ENCODE results near the gene RABL6.

RABL6 gene

DNA sequence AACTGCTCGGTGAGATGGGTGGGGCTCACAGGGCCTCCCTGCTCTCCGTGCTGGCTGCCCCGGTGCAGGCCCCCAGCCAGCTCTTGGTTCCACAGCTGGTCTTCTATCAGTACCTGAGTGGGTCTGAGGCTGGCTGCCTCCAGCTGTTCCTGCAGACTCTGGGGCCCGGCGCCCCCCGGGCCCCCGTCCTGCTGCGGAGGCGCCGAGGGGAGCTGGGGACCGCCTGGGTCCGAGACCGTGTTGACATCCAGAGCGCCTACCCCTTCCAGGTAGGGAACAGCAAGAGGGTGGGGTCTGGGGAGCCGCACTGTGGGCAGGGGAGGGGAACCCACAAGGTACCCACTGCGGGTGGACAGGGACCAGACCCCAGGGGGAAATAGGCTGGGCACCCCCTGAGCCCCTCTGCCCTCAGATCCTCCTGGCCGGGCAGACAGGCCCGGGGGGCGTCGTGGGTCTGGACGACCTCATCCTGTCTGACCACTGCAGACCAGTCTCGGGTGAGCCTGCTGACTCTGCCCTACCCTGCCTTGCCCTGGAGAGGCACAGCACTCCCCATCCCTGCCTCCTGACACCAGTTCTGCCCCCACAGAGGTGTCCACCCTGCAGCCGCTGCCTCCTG lies 47.2 kb downstream of the RABL6 start:
- DNase-seq, result no peak
- no peaks in the 10 kb centered on the region for H3K27me3 ChIP-seq (replicated peaks; ENCODE audit: control insufficient read depth, insufficient read depth, low read length, poor library complexity, severe bottlenecking)
- H3K27ac ChIP-seq (ENCODE audit: insufficient read depth, low read length, poor library complexity, severe bottlenecking), result no peak overlapping the region
- peaks cover 4% of the 10 kb centered on the region for H3K4me1 ChIP-seq (ENCODE audit: control insufficient read depth, insufficient read depth, low read length, poor library complexity, severe bottlenecking)
- no peaks in the 10 kb centered on the region for H3K36me3 ChIP-seq (ENCODE audit: control insufficient read depth, insufficient read depth, low read length)
- H3K9me3 ChIP-seq (ENCODE audit: control insufficient read depth, low read length), result no peaks in the 10 kb centered on the region
- H3K4me3 ChIP-seq (ENCODE audit: insufficient read depth, low read depth, low read length, poor library complexity, severe bottlenecking), result no peak overlapping the region

DNA sequence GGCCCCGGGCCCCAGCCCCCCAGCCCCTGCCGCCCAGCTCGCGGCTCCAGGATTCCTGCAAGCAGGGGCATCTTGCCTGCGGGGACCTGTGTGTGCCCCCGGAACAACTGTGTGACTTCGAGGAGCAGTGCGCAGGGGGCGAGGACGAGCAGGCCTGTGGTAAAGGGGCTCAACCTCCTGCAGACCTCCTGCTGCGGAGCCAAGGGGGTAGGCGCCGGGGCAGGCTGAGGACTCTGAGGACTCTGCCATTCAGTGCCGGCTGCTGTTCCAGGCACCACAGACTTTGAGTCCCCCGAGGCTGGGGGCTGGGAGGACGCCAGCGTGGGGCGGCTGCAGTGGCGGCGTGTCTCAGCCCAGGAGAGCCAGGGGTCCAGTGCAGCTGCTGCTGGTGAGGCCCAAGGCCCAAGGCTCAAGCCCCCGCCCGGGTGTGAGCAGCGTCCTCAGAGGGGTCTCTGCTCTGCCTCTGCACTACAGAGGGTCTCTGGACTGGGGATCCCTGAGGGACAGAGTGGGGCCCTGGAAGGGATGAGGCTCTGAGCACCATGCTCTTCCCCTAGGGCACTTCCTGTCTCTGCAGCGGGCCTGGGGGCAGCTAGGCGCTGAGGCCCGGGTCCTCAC lies 47.8 kb downstream of the RABL6 start:
- Histone ChIP-seq H3K4me3 (ENCODE audit: insufficient read depth, low read depth, low read length, poor library complexity, severe bottlenecking) (no peak overlapping the region), H3K27ac (ENCODE audit: insufficient read depth, low read length, poor library complexity, severe bottlenecking) (no peak overlapping the region), H3K4me1 (ENCODE audit: control insufficient read depth, insufficient read depth, low read length, poor library complexity, severe bottlenecking) (no peaks in the 10 kb centered on the region), H3K27me3 (replicated peaks; ENCODE audit: control insufficient read depth, insufficient read depth, low read length, poor library complexity, severe bottlenecking) (no peaks in the 10 kb centered on the region), H3K9me3 (ENCODE audit: control insufficient read depth, low read length) (no peaks in the 10 kb centered on the region), H3K36me3 (ENCODE audit: control insufficient read depth, insufficient read depth, low read length) (no peaks in the 10 kb centered on the region)
- DNase-seq, result no peak

DNA sequence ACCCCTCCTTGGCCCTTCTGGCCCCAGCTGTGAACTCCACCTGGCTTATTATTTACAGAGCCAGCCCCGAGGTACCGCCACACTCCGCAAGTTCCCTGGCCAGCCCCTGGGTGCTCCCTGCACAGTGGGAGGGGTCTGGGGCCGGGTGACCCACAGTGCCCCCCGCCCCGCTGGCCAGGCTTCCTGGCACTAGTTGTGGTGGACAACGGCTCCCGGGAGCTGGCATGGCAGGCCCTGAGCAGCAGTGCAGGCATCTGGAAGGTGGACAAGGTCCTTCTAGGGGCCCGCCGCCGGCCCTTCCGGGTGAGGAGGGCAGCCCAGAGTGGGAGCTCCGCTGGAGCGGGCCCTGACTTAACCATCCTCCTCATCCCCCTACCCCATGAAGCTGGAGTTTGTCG lies 48.3 kb downstream of the RABL6 start:
- H3K27ac ChIP-seq (ENCODE audit: insufficient read depth, low read length, poor library complexity, severe bottlenecking), result no peak overlapping the region
- H3K4me1 ChIP-seq (ENCODE audit: control insufficient read depth, insufficient read depth, low read length, poor library complexity, severe bottlenecking), result no peaks in the 10 kb centered on the region
- H3K36me3 ChIP-seq (ENCODE audit: control insufficient read depth, insufficient read depth, low read length), result peaks cover 4% of the 10 kb centered on the region
- no peaks in the 10 kb centered on the region for H3K9me3 ChIP-seq (ENCODE audit: control insufficient read depth, low read length)
- no peaks in the 10 kb centered on the region for H3K27me3 ChIP-seq (replicated peaks; ENCODE audit: control insufficient read depth, insufficient read depth, low read length, poor library complexity, severe bottlenecking)
- H3K4me3 ChIP-seq (ENCODE audit: insufficient read depth, low read depth, low read length, poor library complexity, severe bottlenecking), result no peak overlapping the region
- DNase-seq, result no peak

DNA sequence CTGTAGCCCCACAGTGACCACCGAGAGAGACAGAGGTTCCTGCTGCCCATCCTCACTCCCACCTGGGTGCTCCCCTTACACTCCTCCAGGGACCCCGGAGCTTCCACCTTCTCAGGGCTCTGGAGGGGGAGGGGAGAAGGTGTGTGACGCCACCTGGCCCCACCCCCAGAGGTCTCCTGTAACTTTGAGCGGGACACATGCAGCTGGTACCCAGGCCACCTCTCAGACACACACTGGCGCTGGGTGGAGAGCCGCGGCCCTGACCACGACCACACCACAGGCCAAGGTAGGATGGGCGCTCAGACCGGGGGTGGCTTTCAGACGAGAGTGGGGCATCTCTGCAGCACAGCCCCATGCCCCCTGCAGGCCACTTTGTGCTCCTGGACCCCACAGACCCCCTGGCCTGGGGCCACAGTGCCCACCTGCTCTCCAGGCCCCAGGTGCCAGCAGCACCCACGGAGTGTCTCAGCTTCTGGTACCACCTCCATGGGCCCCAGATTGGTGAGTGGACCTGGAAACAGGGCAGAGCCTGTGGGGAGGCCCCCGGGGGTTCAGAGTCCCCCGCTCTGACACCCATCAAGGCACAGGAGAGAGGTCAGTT lies 48.9 kb downstream of the RABL6 start:
- DNase-seq, result no peak
- Histone ChIP-seq H3K4me3 (ENCODE audit: insufficient read depth, low read depth, low read length, poor library complexity, severe bottlenecking) (no peak overlapping the region), H3K9me3 (ENCODE audit: control insufficient read depth, low read length) (no peaks in the 10 kb centered on the region), H3K4me1 (ENCODE audit: control insufficient read depth, insufficient read depth, low read length, poor library complexity, severe bottlenecking) (no peaks in the 10 kb centered on the region), H3K27ac (ENCODE audit: insufficient read depth, low read length, poor library complexity, severe bottlenecking) (no peak overlapping the region), H3K36me3 (ENCODE audit: control insufficient read depth, insufficient read depth, low read length) (peaks cover 10% of the 10 kb centered on the region), H3K27me3 (replicated peaks; ENCODE audit: control insufficient read depth, insufficient read depth, low read length, poor library complexity, severe bottlenecking) (no peaks in the 10 kb centered on the region)

DNA sequence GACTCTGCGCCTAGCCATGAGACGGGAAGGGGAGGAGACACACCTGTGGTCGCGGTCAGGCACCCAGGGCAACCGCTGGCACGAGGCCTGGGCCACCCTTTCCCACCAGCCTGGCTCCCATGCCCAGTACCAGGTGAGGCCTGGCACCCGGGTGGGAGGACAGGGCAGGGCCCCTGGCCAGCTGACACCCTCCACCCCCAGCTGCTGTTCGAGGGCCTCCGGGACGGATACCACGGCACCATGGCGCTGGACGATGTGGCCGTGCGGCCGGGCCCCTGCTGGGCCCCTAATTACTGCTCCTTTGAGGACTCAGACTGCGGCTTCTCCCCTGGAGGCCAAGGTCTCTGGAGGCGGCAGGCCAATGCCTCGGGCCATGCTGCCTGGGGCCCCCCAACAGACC lies 49.4 kb downstream of the RABL6 start:
- Histone ChIP-seq H3K27ac (ENCODE audit: insufficient read depth, low read length, poor library complexity, severe bottlenecking) (no peak overlapping the region), H3K4me3 (ENCODE audit: insufficient read depth, low read depth, low read length, poor library complexity, severe bottlenecking) (no peak overlapping the region), H3K4me1 (ENCODE audit: control insufficient read depth, insufficient read depth, low read length, poor library complexity, severe bottlenecking) (no peaks in the 10 kb centered on the region), H3K36me3 (ENCODE audit: control insufficient read depth, insufficient read depth, low read length) (peaks cover 15% of the 10 kb centered on the region), H3K9me3 (ENCODE audit: control insufficient read depth, low read length) (no peaks in the 10 kb centered on the region), H3K27me3 (replicated peaks; ENCODE audit: control insufficient read depth, insufficient read depth, low read length, poor library complexity, severe bottlenecking) (no peaks in the 10 kb centered on the region)
- no peak for DNase-seq

DNA sequence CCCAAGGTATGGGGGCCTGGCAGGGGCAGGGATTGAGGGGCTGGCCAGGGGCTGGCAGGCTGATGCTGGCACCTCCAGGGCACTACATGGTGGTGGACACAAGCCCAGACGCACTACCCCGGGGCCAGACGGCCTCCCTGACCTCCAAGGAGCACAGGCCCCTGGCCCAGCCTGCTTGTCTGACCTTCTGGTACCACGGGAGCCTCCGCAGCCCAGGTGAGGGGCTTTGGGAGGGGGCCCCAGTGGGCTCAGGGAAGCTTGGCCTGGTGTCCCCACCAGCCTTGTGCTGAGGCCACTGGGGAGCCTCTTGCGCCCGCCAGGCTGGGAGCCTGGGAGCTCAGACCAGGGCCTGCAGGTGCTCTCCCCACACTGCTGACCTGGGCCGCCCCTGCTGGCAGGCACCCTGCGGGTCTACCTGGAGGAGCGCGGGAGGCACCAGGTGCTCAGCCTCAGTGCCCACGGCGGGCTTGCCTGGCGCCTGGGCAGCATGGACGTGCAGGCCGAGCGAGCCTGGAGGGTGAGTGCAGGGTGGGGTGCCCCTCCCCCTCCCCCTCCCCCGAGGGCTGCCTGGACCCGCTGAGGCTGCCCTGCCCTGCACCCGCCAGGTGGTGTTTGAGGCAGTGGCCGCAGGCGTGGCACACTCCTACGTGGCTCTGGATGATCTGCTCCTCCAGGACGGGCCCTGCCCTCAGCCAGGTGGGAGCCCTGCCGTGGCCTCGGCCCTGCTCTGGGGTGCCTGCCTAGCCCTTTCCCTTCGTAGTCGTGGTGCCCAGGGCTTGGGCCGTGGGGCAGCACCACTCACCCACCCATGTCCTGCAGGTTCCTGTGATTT lies 50.0 kb downstream of the RABL6 start:
- Histone ChIP-seq H3K4me1 (ENCODE audit: control insufficient read depth, insufficient read depth, low read length, poor library complexity, severe bottlenecking) (no peaks in the 10 kb centered on the region), H3K9me3 (ENCODE audit: control insufficient read depth, low read length) (no peaks in the 10 kb centered on the region), H3K4me3 (ENCODE audit: insufficient read depth, low read depth, low read length, poor library complexity, severe bottlenecking) (no peak overlapping the region), H3K27ac (ENCODE audit: insufficient read depth, low read length, poor library complexity, severe bottlenecking) (no peak overlapping the region), H3K27me3 (replicated peaks; ENCODE audit: control insufficient read depth, insufficient read depth, low read length, poor library complexity, severe bottlenecking) (no peaks in the 10 kb centered on the region), H3K36me3 (ENCODE audit: control insufficient read depth, insufficient read depth, low read length) (peaks cover 22% of the 10 kb centered on the region)
- no peak for DNase-seq

DNA sequence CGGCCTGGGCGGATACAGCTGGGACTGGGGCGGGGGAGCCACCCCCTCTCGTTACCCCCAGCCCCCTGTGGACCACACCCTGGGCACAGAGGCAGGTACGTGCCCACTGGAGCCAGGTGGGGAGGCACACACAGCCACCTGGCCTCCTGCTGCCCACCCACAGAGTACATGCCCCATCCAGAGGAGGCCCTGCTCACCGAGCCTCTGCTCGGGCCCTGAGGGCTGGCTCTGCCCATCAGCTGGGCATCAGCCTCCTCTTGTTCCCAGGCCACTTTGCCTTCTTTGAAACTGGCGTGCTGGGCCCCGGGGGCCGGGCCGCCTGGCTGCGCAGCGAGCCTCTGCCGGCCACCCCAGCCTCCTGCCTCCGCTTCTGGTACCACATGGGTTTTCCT lies 50.7 kb downstream of the RABL6 start:
- no peaks in the 10 kb centered on the region for H3K4me1 ChIP-seq (ENCODE audit: control insufficient read depth, insufficient read depth, low read length, poor library complexity, severe bottlenecking)
- H3K4me3 ChIP-seq (ENCODE audit: insufficient read depth, low read depth, low read length, poor library complexity, severe bottlenecking), result no peak overlapping the region
- no peaks in the 10 kb centered on the region for H3K27me3 ChIP-seq (replicated peaks; ENCODE audit: control insufficient read depth, insufficient read depth, low read length, poor library complexity, severe bottlenecking)
- no peak overlapping the region for H3K27ac ChIP-seq (ENCODE audit: insufficient read depth, low read length, poor library complexity, severe bottlenecking)
- DNase-seq, result no peak
- H3K9me3 ChIP-seq (ENCODE audit: control insufficient read depth, low read length), result no peaks in the 10 kb centered on the region
- peaks cover 28% of the 10 kb centered on the region for H3K36me3 ChIP-seq (ENCODE audit: control insufficient read depth, insufficient read depth, low read length)

DNA sequence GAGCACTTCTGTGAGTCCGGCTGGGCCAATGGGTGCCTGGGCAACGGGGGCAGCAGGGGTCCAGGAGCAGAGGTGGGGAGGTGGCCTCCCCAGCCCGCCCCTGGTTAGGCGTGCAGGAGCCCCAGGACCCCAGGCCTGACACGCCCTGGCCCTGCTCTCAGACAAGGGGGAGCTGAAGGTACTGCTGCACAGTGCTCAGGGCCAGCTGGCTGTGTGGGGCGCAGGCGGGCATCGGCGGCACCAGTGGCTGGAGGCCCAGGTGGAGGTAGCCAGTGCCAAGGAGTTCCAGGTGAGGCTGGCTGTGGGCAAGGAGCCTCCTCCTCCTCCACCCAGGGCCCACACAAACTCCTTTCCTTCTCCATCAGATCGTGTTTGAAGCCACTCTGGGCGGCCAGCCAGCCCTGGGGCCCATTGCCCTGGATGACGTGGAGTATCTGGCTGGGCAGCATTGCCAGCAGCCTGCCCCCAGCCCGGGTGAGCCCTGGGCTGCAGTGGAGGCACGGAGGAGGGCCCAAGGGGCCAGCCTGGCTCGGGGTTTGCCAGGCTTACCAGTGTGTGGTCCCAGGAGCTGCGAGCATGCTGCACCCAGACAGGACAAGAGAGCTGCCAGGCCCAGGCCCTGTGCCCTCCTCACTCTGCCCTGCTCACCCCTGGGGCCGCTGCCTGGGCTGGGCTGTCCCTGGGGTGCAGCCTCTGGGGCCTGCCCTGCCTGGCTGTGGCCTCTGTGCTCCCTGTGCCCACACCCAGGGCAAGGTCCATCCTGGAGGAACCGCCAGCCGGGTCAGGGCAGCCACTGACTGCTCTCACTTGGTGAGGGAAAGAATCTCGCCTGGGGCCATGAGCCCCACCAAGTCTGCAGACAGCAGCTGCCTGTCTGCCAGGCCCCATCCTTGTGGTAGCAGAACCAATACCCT lies 51.4 kb downstream of the RABL6 start:
- Histone ChIP-seq H3K4me1 (ENCODE audit: control insufficient read depth, insufficient read depth, low read length, poor library complexity, severe bottlenecking) (no peaks in the 10 kb centered on the region), H3K4me3 (ENCODE audit: insufficient read depth, low read depth, low read length, poor library complexity, severe bottlenecking) (no peak overlapping the region)
- no peak for DNase-seq

DNA sequence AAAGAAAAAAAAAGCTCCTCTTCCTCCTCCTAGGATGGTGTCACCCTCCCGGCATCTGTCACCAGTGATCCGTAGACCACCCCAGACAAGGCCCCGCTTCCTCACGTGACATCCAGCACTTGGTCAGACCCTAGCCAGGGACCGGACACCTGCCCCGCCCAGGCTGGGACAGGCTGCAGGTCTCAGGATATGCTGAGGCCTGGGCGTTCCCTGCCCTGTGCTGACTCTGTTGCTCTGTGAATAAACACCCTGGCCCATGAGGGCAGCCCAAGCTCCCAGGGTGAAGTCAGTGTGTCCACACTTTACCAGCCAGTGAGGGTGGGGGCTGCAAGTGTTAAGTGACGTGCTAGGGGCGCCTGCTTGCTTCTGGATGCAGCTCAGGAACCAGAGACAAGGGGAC lies 52.8 kb downstream of the RABL6 start:
- Histone ChIP-seq H3K4me1 (ENCODE audit: control insufficient read depth, insufficient read depth, low read length, poor library complexity, severe bottlenecking) (peaks cover 8% of the 10 kb centered on the region), H3K9me3 (ENCODE audit: control insufficient read depth, low read length) (no peaks in the 10 kb centered on the region), H3K27ac (ENCODE audit: insufficient read depth, low read length, poor library complexity, severe bottlenecking) (no peak overlapping the region), H3K36me3 (ENCODE audit: control insufficient read depth, insufficient read depth, low read length) (peaks cover 31% of the 10 kb centered on the region), H3K4me3 (ENCODE audit: insufficient read depth, low read depth, low read length, poor library complexity, severe bottlenecking) (no peak overlapping the region), H3K27me3 (replicated peaks; ENCODE audit: control insufficient read depth, insufficient read depth, low read length, poor library complexity, severe bottlenecking) (no peaks in the 10 kb centered on the region)
- no peak for DNase-seq

More for the DNA sequence above, 51.4 kb downstream of the RABL6 start:
- Histone ChIP-seq H3K27me3 (replicated peaks; ENCODE audit: control insufficient read depth, insufficient read depth, low read length, poor library complexity, severe bottlenecking) (no peaks in the 10 kb centered on the region), H3K36me3 (ENCODE audit: control insufficient read depth, insufficient read depth, low read length) (peaks cover 31% of the 10 kb centered on the region), H3K9me3 (ENCODE audit: control insufficient read depth, low read length) (no peaks in the 10 kb centered on the region), H3K27ac (ENCODE audit: insufficient read depth, low read length, poor library complexity, severe bottlenecking) (no peak overlapping the region)
